OCI-LY7 (cell line): Measurements from ENCODE around the gene ADGRF4. TPM values are rescaled to one million over a fixed set of nuclear protein-coding genes. Genes with fewer than 3 reads are reported as not detected.

Experiments used
- BruUV-seq: library from RNA; stranded (reverse); fragments of 400-500 nt; replicated peaks from 2 replicates; lab custom pipeline; 2021; lab: Mats Ljungman, UMichigan
- CTCF ChIA-PET: fragments of 300-600 bp; sonication (Branson Sonifier 250); formaldehyde crosslinking; loops from one replicate; lab custom pipeline; 2022; ENCODE audit warnings: antibody characterized with exemption; ENCODE audit not compliant: unreplicated experiment; lab: Charles Lee
- POLR2A ChIA-PET: fragments of 300-600 bp; sonication (Branson Sonifier 250); formaldehyde crosslinking; loops from one replicate; lab custom pipeline; 2022; ENCODE audit warnings: antibody characterized with exemption; lab: Charles Lee
- DNase-seq: peaks from one replicate; pipeline ENCODE4 v3.0.0-alpha.2; 2015; ENCODE audit warnings: low spot score
- H2AFZ ChIP-seq: fragments of 200-600 bp; sonication (generic), shearing (Covaris generic); 2 replicates; pipeline ENCODE4 v1.6.1; 2014; ENCODE audit warnings: mild to moderate bottlenecking, antibody characterized with exemption, low read length, moderate library complexity
- H3K27ac ChIP-seq: fragments of 200-600 bp; sonication (generic); 2 replicates; pipeline ENCODE4 v1.5.1; 2014; ENCODE audit warnings: mixed run types, low read depth, mild to moderate bottlenecking, moderate library complexity, low read length, inconsistent platforms; ENCODE audit not compliant: poor library complexity, severe bottlenecking
- H3K36me3 ChIP-seq: fragments of 200-600 bp; sonication (generic); 2 replicates; pipeline ENCODE4 v1.6.1; 2014; ENCODE audit warnings: mild to moderate bottlenecking, antibody characterized with exemption, low read length, moderate library complexity, mixed read lengths; ENCODE audit not compliant: insufficient read depth
- H3K4me1 ChIP-seq: fragments of 200-600 bp; sonication (generic); 2 replicates; pipeline ENCODE4 v1.5.1; 2014; ENCODE audit warnings: mild to moderate bottlenecking, low read length; ENCODE audit not compliant: insufficient read depth, poor library complexity, severe bottlenecking
- H3K4me2 ChIP-seq: fragments of 200-600 bp; sonication (generic); 2 replicates; pipeline ENCODE4 v1.6.1; 2014; ENCODE audit warnings: mild to moderate bottlenecking, low read length
- H3K4me3 ChIP-seq: fragments of 200-600 bp; sonication (generic); 2 replicates; pipeline ENCODE4 v1.5.1; 2014; ENCODE audit warnings: mild to moderate bottlenecking, low read depth, low read length; ENCODE audit not compliant: poor library complexity, severe bottlenecking
- H3K79me2 ChIP-seq: fragments of 200-600 bp; sonication (generic); 2 replicates; pipeline ENCODE4 v1.6.1; 2016; ENCODE audit warnings: low read depth, mild to moderate bottlenecking, low read length, moderate library complexity, mixed read lengths; ENCODE audit not compliant: insufficient read depth
- H3K9me2 ChIP-seq: fragments of 200-600 bp; sonication (generic); 2 replicates; pipeline ENCODE4 v1.6.1; 2016; ENCODE audit warnings: mild to moderate bottlenecking, low read length, mixed read lengths; ENCODE audit not compliant: insufficient read depth
- H3K9me3 ChIP-seq: fragments of 200-600 bp; sonication (generic); 2 replicates; pipeline ENCODE4 v1.6.1; 2014; ENCODE audit warnings: mild to moderate bottlenecking, mixed run types, low read length, mixed read lengths
- H4K20me1 ChIP-seq: fragments of 200-600 bp; sonication (generic); 2 replicates; pipeline ENCODE4 v1.6.1; 2014; ENCODE audit warnings: mild to moderate bottlenecking, antibody characterized with exemption, low read length, moderate library complexity, mixed read lengths; ENCODE audit not compliant: insufficient read depth
- CTCF ChIP-seq: fragments of 200-600 bp; sonication (generic); conservative IDR thresholded peaks from 2 replicates; pipeline ENCODE4 v1.5.1; 2014; ENCODE audit warnings: mild to moderate bottlenecking, antibody characterized with exemption, low read length, moderate library complexity, mixed read lengths
- EZH2phosphoT487 ChIP-seq: fragments of 200-600 bp; sonication (generic); IDR thresholded peaks from 2 replicates; pipeline ENCODE4 v1.6.1; 2018; ENCODE audit warnings: low read depth, borderline replicate concordance, mild to moderate bottlenecking, mixed run types, antibody characterized with exemption, low read length, moderate library complexity, mixed read lengths
- intact Hi-C: fragments of 100-400 bp; cut with micrococcal nuclease; formaldehyde crosslinking; loops from one replicate; pipeline ENCODE4 v1.10.0; 2022; ENCODE audit not compliant: unreplicated experiment
- total RNA-seq, 2 experiments: library from RNA; depleted of rRNA in 1 of 2; stranded (reverse); fragments of >200 nt in 1 of 2; shearing (Covaris generic) in 1 of 2; gene quantifications; 2 replicates each; pipeline ENCODE4 v1.2.3, GENCODE V29; 2014 to 2022

ADGRF4 gene
- total RNA-seq, 2 experiments from 2014 or later: not detected

- CTCF ChIA-PET: no interaction called here
These were observed 7.6 kb upstream of the ADGRF4 start for GRCh38 chr6:47690791-47691190.

GRCh38 chr6:47697925-47698324 is 455 bp upstream of the ADGRF4 start:
- Histone ChIP-seq H4K20me1 (no peaks in the 10 kb centered on the region), H3K9me3 (no peaks in the 10 kb centered on the region), H3K4me1 (no peaks in the 10 kb centered on the region), H3K4me2 (no peak overlapping the region), H2AFZ (no peak overlapping the region), H3K36me3 (no peaks in the 10 kb centered on the region), H3K27ac (no peak overlapping the region), H3K4me3 (no peak overlapping the region), H3K79me2 (no peaks in the 10 kb centered on the region), H3K9me2 (no peaks in the 10 kb centered on the region)
- ChIA-PET POLR2A (interaction anchor here (0.9 to 1.0 kb wide), 2 partner anchors 12 to 67 kb away, joined by 3 read pairs; no protein-coding TSS in a partner anchor), CTCF (no interaction called here)
- no TSS peak for BruUV-seq
- no peak for TF ChIP-seq EZH2phosphoT487
- no peak for TF ChIP-seq CTCF
- intact Hi-C loops: no loop called here
- no peak for DNase-seq

More at GRCh38 chr6:47690791-47691190, 7.6 kb upstream of the ADGRF4 start:
- Histone ChIP-seq H3K4me2 (no peak overlapping the region), H2AFZ (no peak overlapping the region), H3K36me3 (no peaks in the 10 kb centered on the region), H3K9me2 (no peaks in the 10 kb centered on the region), H3K79me2 (no peaks in the 10 kb centered on the region), H3K4me1 (no peaks in the 10 kb centered on the region), H4K20me1 (no peaks in the 10 kb centered on the region), H3K27ac (no peak overlapping the region), H3K9me3 (no peaks in the 10 kb centered on the region), H3K4me3 (no peak overlapping the region)
- no peak for DNase-seq
- TF ChIP-seq CTCF (no peak), EZH2phosphoT487 (no peak)
- POLR2A ChIA-PET: interaction anchor here (0.7 kb wide), 1 partner anchor 8 kb away, joined by 5 read pairs; no protein-coding TSS in a partner anchor
- intact Hi-C loops: no loop called here
- BruUV-seq: no TSS peak

GRCh38 chr6:47700053-47700452 is 1.7 kb downstream of the ADGRF4 start:
- H3K9me3 ChIP-seq: no peaks in the 10 kb centered on the region
- H3K4me1 ChIP-seq: no peaks in the 10 kb centered on the region
- POLR2A ChIA-PET: no interaction called here
- TF ChIP-seq CTCF (no peak), EZH2phosphoT487 (no peak)
- no peak overlapping the region for H2AFZ ChIP-seq
- DNase-seq: no peak
- no peaks in the 10 kb centered on the region for H4K20me1 ChIP-seq
- BruUV-seq: no TSS peak
- no peak overlapping the region for H3K4me2 ChIP-seq
- H3K9me2 ChIP-seq: no peaks in the 10 kb centered on the region
- CTCF ChIA-PET: interaction anchor here (0.6 kb wide), 1 partner anchor 50 kb away, joined by 3 read pairs; no protein-coding TSS in a partner anchor
- H3K27ac ChIP-seq: no peak overlapping the region
- no peaks in the 10 kb centered on the region for H3K36me3 ChIP-seq
- no peak overlapping the region for H3K4me3 ChIP-seq
- no peaks in the 10 kb centered on the region for H3K79me2 ChIP-seq
- intact Hi-C loops: no loop called here
